IgD-negative memory B cell (primary cell): ENCODE results near the gene CCDC14. TPM values are rescaled to one million over a fixed set of nuclear protein-coding genes. Genes with fewer than 3 reads are reported as not detected.
"Not testable (repeated sequence)": the region's sequence is repeated elsewhere in the genome, so short reads cannot be mapped to it uniquely, and the experiment has no call there.

ENCODE experiments used
- H3K27ac Mint-ChIP-seq, 3 donors: one replicate each; pipeline ENCODE4 v1.8.0; 2020 to 2022; ENCODE audit warnings: mild to moderate bottlenecking in 3 of 3, mixed read lengths in 3 of 3, moderate library complexity in 1 of 3
- H3K27me3 Mint-ChIP-seq: one replicate; pipeline ENCODE4 v1.8.0; 2021; ENCODE audit warnings: mixed read lengths
- H3K36me3 Mint-ChIP-seq: one replicate; pipeline ENCODE4 v1.8.0; 2020; ENCODE audit warnings: mild to moderate bottlenecking, mixed read lengths
- H3K4me1 Mint-ChIP-seq, 3 donors: one replicate each; pipeline ENCODE4 v1.8.0; 2020 to 2022; ENCODE audit warnings: mixed read lengths in 3 of 3, mild to moderate bottlenecking in 1 of 3
- H3K4me3 Mint-ChIP-seq, 4 donors: one replicate each; pipeline ENCODE4 v1.8.0; 2020 to 2022; ENCODE audit warnings: mild to moderate bottlenecking in 4 of 4, mixed read lengths in 4 of 4, moderate library complexity in 3 of 4
- H3K9me3 Mint-ChIP-seq, 3 donors: one replicate each; pipeline ENCODE4 v1.8.0; 2020 to 2021; ENCODE audit warnings: mixed read lengths in 3 of 3, mild to moderate bottlenecking in 1 of 3
- polyA plus RNA-seq: library from polyadenylated mRNA; unstranded; fragments of 300-500 nt; fragmentation: Illumina TruSeq; gene quantifications from one replicate; pipeline ENCODE4 v1.2.3, GENCODE V29; 2021

Gene CCDC14
- polyA plus RNA-seq, 1 donor from 2014 or later = 2.6 TPM

DNA sequence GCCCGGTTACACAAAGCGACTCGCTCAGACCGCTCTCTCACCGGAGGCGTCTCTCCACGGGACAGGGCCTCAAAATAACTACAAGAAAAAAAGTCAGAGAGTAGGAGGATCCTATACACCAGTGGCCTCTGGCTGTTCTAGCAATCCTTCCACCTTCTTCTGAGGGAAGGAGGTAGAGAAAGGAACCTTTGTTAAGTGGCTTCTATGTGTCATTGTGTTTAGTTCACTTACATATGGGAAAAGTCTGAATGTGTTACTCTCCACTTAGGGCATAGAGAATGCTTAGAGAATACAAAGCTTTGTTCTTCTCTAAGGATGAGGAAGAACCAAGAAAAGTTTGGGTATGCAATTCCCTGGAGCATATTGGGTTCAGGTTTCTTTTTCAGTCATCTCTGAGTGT is 15.9 kb upstream of the CCDC14 start:
- H3K36me3 Mint-ChIP-seq, H3K4me1 Mint-ChIP-seq, H3K27ac Mint-ChIP-seq, H3K4me3 Mint-ChIP-seq, H3K9me3 Mint-ChIP-seq: not testable (repeated sequence)
- peaks cover 22% of the 10 kb centered on the region for H3K27me3 Mint-ChIP-seq

GRCh38 chr3:123976181-123976898 is 15.3 kb upstream of the CCDC14 start:
- H3K4me1 Mint-ChIP-seq, H3K27ac Mint-ChIP-seq, H3K9me3 Mint-ChIP-seq, H3K4me3 Mint-ChIP-seq, H3K36me3 Mint-ChIP-seq: not testable (repeated sequence)
- peaks cover 27% of the 10 kb centered on the region for H3K27me3 Mint-ChIP-seq

DNA sequence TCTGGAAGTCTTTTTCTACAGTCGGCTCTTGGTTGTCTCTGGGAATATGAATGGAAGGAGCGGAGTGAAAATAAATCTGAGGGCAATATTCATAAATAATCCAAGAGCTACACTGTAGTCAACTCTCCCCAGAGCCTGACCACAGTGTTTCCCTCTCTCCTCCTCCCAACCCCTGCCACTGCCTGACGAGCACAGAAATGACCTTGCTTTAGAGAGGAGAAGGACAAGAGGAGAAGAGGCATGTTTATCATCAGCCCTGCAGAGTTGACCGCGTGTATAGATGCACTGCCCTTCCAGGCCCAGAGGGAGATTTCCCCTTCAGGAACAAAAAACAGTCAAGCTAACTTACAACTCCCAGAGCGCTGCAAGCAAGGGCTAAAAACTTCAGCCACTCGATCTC is 14.0 kb upstream of the CCDC14 start:
- H3K4me3 Mint-ChIP-seq, H3K4me1 Mint-ChIP-seq, H3K27ac Mint-ChIP-seq, H3K36me3 Mint-ChIP-seq, H3K9me3 Mint-ChIP-seq: not testable (repeated sequence)
- H3K27me3 Mint-ChIP-seq = peaks cover 27% of the 10 kb centered on the region

DNA sequence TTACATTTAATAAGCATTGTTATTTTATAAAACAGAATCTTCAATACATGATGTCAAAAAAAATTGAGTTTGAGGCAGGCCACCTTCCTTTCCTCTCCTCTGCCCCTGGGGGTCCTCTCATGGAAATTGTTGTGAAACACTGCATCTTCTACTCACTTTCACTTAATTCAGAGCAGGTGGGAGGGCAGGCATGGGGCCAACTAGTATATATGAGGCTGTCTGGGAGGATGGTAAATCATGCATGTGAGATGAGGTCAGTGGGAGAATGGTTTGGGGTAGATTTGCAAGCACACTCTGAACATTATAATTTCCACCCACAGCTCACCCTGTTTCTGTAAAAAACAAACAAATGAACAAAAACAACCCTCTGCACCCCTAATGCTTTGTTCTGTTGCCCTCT is 10.4 kb upstream of the CCDC14 start:
- Mint-ChIP-seq H3K36me3 (no peaks in the 10 kb centered on the region), H3K27ac (no peak overlapping the region), H3K4me3 (no peak overlapping the region), H3K4me1 (no peaks in the 10 kb centered on the region), H3K9me3 (peaks cover 0 to 2% (median 2%) of the 10 kb centered on the region in 3 donors), H3K27me3 (peaks cover 29% of the 10 kb centered on the region)

DNA sequence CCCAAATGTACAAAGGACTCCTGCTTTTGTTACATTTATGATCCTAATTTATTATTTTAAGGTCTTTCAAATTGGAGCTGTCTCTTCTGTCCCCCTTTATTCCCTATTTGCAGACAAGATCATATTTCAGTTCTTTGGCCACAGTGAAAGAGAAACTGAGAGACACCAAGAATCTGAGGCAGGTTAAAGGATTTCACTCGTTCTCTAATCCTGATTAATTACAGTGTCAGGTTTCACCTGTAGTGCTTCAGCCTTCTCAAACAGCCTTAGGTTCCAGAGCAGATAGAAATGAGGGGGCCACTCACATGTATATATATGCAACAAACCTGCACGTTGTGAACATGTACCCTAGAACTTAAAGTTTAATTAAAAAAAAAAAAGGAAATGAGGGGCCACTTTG is 6.2 kb upstream of the CCDC14 start:
- H3K9me3 Mint-ChIP-seq, H3K4me1 Mint-ChIP-seq, H3K36me3 Mint-ChIP-seq, H3K27ac Mint-ChIP-seq, H3K4me3 Mint-ChIP-seq: not testable (repeated sequence)
- peaks cover 29% of the 10 kb centered on the region for H3K27me3 Mint-ChIP-seq

- not testable (repeated sequence) for H3K36me3 Mint-ChIP-seq, H3K4me3 Mint-ChIP-seq, H3K27ac Mint-ChIP-seq, H3K9me3 Mint-ChIP-seq, H3K4me1 Mint-ChIP-seq
- peaks cover 27% of the 10 kb centered on the region for H3K27me3 Mint-ChIP-seq
These were observed 5.8 kb upstream of the CCDC14 start for GRCh38 chr3:123966799-123967198.

- not testable (repeated sequence) for H3K27ac Mint-ChIP-seq, H3K9me3 Mint-ChIP-seq, H3K36me3 Mint-ChIP-seq
- H3K4me3 Mint-ChIP-seq = peak overlapping the region in 1 of 4 donors; percentile 74
- peaks cover 15% of the 10 kb centered on the region for H3K27me3 Mint-ChIP-seq
- peaks cover 8 to 12% (median 9%) of the 10 kb centered on the region in 3 donors for H3K4me1 Mint-ChIP-seq
These were observed 3.8 kb upstream of the CCDC14 start for GRCh38 chr3:123964793-123965192.

DNA sequence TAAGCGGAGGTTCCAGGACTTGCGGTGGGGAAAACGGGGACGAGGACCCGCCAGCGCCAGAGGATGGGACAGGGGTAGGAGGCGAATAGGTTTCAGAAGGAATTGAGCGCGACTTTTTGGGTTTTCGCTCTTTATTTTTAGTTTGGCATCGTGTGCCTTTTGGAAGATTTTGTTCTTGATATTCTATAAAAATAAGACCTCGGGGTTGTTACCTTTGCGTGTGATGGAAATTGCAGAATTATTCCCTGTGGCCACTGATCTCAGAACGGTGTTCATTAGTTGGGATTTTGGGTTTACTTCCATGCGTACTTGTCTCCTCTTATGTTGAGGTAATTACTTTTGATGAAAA is 453 bp upstream of the CCDC14 start:
- Mint-ChIP-seq H3K27ac (peak overlapping the region; percentile 46 to 94 (median 88)), H3K36me3 (peaks cover 3% of the 10 kb centered on the region), H3K27me3 (peaks cover 10% of the 10 kb centered on the region), H3K4me1 (peaks cover 9 to 19% (median 14%) of the 10 kb centered on the region in 3 donors), H3K4me3 (peak overlapping the region; percentile 97 to 100 (median 98)), H3K9me3 (no peaks in the 10 kb centered on the region)

- H3K27ac Mint-ChIP-seq = no peak overlapping the region
- H3K9me3 Mint-ChIP-seq = no peaks in the 10 kb centered on the region
- H3K4me1 Mint-ChIP-seq = peaks cover 5 to 25% (median 8%) of the 10 kb centered on the region in 3 donors
- peak overlapping the region in 1 of 4 donors; percentile 3 for H3K4me3 Mint-ChIP-seq
- no peaks in the 10 kb centered on the region for H3K27me3 Mint-ChIP-seq
- H3K36me3 Mint-ChIP-seq = peaks cover 9% of the 10 kb centered on the region
These were observed 7.3 kb downstream of the CCDC14 start for GRCh38 chr3:123953735-123954134.

DNA sequence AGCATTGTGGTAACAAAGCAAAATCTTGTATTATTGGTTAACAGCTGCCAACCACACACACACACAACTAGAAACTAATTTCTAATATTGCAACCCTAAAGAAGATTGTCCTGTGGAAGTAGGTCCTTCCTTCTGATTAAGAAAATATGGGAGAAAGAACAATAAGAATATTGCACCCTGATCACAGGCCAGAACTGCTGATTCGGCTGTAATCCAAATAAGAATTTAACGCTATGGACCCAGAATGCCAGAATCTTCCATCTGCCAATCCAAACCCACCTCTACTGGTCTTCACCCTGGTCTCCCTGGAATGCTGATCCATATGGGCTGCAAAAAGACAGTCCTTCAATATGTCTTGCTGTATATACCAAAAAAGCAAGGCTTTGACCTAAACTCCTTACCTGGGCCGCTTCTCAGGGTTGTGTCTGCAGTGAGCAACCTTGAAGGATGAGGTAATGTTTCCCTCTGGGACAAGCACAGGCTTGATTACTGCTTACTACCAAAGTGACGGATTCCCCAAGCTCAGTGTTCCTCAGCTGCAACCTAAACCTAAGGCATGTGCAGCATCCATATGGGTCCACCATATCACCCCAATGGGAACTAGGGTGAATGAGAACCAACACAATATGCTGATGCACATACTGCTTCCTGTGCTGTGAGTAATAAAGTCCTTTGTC is 8.0 kb downstream of the CCDC14 start:
- Mint-ChIP-seq H3K4me3 (no peak overlapping the region), H3K27ac (no peak overlapping the region), H3K36me3 (peaks cover 9% of the 10 kb centered on the region), H3K27me3 (no peaks in the 10 kb centered on the region), H3K9me3 (no peaks in the 10 kb centered on the region), H3K4me1 (peaks cover 5 to 20% (median 8%) of the 10 kb centered on the region in 3 donors)

DNA sequence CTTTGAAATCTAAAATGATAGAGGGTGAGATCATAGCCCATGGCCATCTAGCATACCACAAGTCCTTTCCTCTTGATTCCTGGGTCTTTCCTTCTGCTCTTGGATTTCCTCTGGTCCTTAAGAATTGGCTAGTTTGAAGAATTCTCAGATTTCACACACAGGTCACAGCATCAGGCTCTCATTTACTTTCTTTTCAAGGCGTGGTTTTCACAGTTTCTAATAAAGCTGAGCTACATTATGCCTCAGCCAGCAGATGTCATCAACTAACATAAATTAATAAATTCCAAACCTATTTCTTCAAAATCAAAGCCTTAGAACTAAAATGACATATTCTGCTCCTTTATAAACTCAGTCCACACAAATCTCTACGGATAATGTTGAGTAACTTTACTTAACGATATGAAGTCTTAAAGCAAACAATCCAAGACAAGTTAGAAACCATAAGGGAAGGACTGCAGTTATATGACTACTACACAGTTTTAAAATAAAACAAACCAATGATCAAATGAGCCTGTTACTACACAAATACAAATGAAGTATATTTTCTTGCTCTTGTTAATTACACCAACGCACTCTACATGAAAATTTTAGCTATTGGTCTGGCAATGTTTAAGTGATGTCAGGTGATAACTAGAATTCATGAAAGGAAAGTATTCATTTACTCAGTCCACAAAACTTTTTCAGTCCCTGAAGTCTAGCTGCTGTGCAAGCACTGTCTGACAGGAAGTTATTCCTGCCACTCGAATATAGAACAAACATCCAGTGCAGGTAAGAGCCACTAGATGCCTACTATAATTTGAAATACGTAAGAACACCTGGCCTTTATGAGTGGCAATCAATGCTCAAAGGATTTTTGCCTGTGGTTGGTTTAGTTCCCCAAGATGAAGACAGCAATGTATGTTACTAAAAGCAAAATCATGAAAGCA is 9.2 kb downstream of the CCDC14 start:
- H3K27ac Mint-ChIP-seq = peak overlapping the region in 1 of 3 donors; percentile 16
- no peaks in the 10 kb centered on the region for H3K9me3 Mint-ChIP-seq
- no peaks in the 10 kb centered on the region for H3K27me3 Mint-ChIP-seq
- H3K4me1 Mint-ChIP-seq = peaks cover 5 to 18% (median 8%) of the 10 kb centered on the region in 3 donors
- H3K4me3 Mint-ChIP-seq = no peak overlapping the region
- H3K36me3 Mint-ChIP-seq = peaks cover 9% of the 10 kb centered on the region

DNA sequence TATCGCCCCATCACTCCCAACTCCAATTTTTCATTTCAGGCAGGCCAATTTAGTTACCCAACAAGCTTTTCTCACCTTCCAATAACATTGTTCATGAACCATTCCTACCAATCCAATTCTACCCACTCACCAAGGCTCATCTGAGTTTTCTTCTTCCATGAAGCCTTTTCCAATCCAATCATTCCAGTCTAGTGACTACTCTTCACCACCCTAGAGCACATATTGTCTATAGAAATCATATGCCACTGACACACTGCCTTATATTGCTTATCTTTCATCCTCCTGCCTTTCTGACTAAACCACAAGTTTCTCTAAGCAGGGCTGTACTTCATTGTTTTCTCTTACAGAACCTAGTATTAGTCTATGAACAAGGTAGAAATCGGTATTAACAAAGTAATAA is 11.4 kb downstream of the CCDC14 start:
- Mint-ChIP-seq H3K4me1 (peaks cover 5 to 14% (median 6%) of the 10 kb centered on the region in 3 donors), H3K9me3 (no peaks in the 10 kb centered on the region), H3K4me3 (no peak overlapping the region), H3K36me3 (peaks cover 5% of the 10 kb centered on the region), H3K27ac (peak overlapping the region in 1 of 3 donors; percentile 6), H3K27me3 (no peaks in the 10 kb centered on the region)

- Mint-ChIP-seq H3K4me1 (peaks cover 0 to 8% (median 0%) of the 10 kb centered on the region in 3 donors), H3K4me3 (no peak overlapping the region), H3K9me3 (no peaks in the 10 kb centered on the region)
These were observed 12.6 kb downstream of the CCDC14 start for GRCh38 chr3:123948449-123948848.

DNA sequence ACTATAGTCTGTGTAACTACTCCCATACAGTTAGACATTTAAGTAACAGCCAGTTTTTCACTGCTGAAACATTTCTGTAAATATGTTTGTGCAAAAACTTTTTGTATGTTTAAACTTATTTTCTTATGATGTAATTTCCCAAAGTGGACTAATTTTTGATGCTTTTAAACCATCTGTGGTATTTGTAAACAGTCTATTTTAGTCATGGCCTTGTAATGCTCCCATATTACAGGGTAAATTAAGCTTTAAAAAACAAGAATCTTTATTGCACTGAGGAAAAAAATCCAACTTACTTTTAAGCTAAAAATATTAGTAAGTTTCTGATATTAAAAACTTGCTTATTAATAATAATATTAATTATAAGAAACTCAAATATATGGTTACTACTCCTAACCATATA is 13.5 kb downstream of the CCDC14 start:
- Mint-ChIP-seq H3K4me1 (peaks cover 0 to 8% (median 0%) of the 10 kb centered on the region in 3 donors), H3K36me3 (peaks cover 1% of the 10 kb centered on the region), H3K9me3 (no peaks in the 10 kb centered on the region), H3K27ac (no peak overlapping the region), H3K27me3 (no peaks in the 10 kb centered on the region), H3K4me3 (no peak overlapping the region)

More at GRCh38 chr3:123948449-123948848, 12.6 kb downstream of the CCDC14 start:
- H3K27ac Mint-ChIP-seq = no peak overlapping the region
- H3K36me3 Mint-ChIP-seq = peaks cover 5% of the 10 kb centered on the region
- no peaks in the 10 kb centered on the region for H3K27me3 Mint-ChIP-seq

- Mint-ChIP-seq H3K27me3 (no peaks in the 10 kb centered on the region), H3K4me3 (no peak overlapping the region), H3K9me3 (no peaks in the 10 kb centered on the region), H3K27ac (no peak overlapping the region), H3K4me1 (no peaks in the 10 kb centered on the region), H3K36me3 (no peaks in the 10 kb centered on the region)
These were observed 19.5 kb downstream of the CCDC14 start for GRCh38 chr3:123941542-123941941.
